Fibroblast of the aortic adventitia (primary cell): ENCODE results near the gene PDIA5. TPM values are rescaled to one million over a fixed set of nuclear protein-coding genes. Genes with fewer than 3 reads are reported as not detected.

Source experiments
- DNase-seq: peaks from one replicate; pipeline ENCODE4 v3.0.0-alpha.2; 2010; ENCODE audit warnings: low read depth
- H3K4me3 ChIP-seq: 2 replicates; pipeline ENCODE4 v1.5.1; 2011; ENCODE audit warnings: low read depth, mild to moderate bottlenecking, control low read depth, low read length, moderate library complexity
- total RNA-seq: library from RNA; depleted of rRNA; stranded (reverse); fragments of >200 nt; gene quantifications from 2 replicates; pipeline ENCODE4 v1.2.3, GENCODE V29; 2012; ENCODE audit warnings: low replicate concordance
- TF ChIP-seq, protein P1 (sequence below): IDR thresholded peaks from 2 replicates; pipeline ENCODE4 v1.5.1; 2011; ENCODE audit warnings: mild to moderate bottlenecking, low read length, control low read depth, inconsistent platforms; ENCODE audit not compliant: insufficient read depth

Gene PDIA5
- total RNA-seq, 1 donor: 59.1 TPM

DNA sequence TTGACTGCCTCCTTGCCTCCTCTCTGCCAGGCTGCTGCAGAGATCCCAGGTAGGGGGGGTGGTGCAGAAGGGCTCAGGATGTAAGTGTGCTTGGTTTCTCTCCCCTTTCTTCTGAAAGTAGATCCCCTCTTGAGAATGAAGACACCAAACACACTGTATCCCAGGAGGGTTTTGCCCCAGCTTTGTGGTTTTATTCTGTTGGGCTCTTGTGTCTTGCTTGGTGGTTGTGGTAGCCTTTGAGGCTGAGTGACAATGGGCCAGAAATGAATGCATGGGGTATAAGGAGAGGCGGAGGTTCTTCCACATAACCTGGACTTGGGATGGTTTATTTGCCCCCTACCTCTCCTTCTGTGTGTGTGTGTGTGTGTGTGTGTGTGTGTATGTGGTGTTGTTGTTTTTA is 5.7 kb downstream of the PDIA5 start:
- TF ChIP-seq, protein P1, sequence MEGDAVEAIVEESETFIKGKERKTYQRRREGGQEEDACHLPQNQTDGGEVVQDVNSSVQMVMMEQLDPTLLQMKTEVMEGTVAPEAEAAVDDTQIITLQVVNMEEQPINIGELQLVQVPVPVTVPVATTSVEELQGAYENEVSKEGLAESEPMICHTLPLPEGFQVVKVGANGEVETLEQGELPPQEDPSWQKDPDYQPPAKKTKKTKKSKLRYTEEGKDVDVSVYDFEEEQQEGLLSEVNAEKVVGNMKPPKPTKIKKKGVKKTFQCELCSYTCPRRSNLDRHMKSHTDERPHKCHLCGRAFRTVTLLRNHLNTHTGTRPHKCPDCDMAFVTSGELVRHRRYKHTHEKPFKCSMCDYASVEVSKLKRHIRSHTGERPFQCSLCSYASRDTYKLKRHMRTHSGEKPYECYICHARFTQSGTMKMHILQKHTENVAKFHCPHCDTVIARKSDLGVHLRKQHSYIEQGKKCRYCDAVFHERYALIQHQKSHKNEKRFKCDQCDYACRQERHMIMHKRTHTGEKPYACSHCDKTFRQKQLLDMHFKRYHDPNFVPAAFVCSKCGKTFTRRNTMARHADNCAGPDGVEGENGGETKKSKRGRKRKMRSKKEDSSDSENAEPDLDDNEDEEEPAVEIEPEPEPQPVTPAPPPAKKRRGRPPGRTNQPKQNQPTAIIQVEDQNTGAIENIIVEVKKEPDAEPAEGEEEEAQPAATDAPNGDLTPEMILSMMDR: no peak
- no peak overlapping the region for H3K4me3 ChIP-seq
- DNase-seq: no peak

DNA sequence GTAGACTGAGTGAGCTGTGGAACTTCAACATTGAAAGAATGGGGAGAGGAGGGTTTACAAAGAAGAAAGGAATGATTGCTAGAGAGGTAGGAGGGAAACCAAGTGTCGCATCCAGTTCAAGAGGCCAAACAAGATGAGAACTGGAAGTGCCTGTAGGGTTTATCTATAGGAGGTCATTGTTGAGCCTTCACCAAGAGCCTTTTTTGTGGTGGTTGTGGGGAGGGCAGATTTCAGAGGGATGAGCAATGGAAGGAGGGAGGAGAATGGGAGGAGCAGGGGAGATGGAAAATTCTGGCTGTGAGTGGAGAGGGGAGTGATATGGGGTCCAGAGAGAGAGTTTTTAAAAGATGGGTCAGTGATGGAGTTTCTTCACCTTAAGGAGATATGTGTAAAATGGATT is 8.5 kb downstream of the PDIA5 start:
- TF ChIP-seq, protein P1: no peak
- no peak overlapping the region for H3K4me3 ChIP-seq
- peak; percentile 24 for DNase-seq

DNA sequence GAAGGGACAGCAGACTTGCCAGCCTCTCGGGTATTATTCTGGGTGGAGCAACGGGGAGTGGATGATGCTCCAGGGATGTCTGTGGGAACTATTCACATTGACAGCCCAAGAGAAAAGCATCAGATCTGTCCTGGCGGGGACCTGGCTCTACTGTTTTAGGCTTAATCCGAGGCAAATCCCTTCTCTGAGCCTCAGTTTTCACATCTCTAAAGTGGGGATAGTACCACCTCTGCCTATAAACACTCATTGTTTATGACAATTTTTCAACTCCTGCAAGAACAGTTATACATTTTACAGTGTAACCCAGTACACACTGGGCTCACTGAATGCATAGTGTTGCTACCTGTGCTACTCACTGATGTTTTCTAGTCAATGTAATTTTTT is 9.3 kb downstream of the PDIA5 start:
- DNase-seq: no peak
- no peak overlapping the region for H3K4me3 ChIP-seq
- TF ChIP-seq, protein P1: no peak

DNA sequence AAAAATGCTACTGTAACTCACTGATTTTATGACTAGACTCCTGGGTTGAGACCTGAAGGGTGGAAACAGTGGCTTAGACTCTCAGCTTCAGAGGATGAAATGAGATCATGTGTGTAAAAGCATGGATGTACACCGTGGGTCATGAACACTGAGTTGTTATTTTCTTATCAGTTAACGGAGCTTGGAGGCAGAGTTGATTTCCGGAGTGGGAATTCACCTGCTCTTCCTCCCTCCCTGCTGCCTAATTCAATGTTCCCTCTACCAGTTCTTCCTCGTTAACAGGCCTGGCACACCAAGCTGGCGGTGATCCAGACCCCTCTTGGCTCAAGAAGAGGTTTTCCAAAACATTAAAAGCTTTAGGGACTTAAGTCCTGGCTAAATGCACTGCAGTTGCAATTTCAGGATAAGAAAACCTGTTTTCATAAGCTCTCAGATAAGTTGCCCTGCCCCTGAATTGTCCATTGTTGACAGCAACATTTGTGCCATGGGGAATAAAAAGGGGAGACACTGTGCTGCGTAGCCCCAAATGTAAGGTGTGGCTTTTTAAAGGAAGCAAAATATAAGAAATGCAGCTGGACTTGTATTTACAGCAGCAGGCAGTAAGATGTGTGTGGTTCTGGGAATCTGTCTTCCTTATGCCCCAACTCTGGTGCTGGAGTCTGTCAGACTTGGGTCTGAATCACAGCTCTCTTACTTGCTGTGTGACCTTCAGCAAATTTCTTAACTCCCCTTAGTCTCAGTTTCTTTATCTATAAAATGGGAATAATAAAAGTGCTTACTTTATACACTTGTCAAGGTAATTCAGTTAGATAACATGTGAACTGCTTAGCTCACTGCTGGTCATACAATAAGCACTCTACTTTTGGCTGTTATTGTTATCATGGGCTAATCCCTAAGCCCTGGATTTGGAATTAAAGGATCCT is 9.9 kb downstream of the PDIA5 start:
- TF ChIP-seq, protein P1: no peak
- DNase-seq: peak; percentile 62

DNA sequence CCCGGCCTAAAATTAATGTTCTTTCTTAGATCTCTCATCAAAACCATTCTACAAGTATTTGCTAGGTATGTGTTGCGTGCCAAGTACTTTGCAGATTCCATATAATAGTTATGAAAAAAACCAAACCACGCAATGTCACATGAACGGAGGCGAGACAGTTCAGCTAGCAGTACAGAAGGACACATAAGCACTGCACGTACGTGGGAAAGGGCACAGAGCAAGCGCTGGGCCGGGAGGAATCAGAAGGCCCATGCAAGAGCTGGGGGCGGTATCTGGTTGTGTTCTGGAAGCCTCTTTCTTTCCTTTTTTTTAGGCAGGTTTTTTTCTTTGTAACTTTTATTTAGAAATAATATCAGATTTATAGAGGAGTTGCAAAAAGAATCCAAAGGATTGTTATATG is 11.3 kb downstream of the PDIA5 start:
- no peak for DNase-seq
- no peak overlapping the region for H3K4me3 ChIP-seq
- TF ChIP-seq, protein P1: no peak

More for the DNA sequence above, 9.9 kb downstream of the PDIA5 start:
- H3K4me3 ChIP-seq: no peak overlapping the region

DNA sequence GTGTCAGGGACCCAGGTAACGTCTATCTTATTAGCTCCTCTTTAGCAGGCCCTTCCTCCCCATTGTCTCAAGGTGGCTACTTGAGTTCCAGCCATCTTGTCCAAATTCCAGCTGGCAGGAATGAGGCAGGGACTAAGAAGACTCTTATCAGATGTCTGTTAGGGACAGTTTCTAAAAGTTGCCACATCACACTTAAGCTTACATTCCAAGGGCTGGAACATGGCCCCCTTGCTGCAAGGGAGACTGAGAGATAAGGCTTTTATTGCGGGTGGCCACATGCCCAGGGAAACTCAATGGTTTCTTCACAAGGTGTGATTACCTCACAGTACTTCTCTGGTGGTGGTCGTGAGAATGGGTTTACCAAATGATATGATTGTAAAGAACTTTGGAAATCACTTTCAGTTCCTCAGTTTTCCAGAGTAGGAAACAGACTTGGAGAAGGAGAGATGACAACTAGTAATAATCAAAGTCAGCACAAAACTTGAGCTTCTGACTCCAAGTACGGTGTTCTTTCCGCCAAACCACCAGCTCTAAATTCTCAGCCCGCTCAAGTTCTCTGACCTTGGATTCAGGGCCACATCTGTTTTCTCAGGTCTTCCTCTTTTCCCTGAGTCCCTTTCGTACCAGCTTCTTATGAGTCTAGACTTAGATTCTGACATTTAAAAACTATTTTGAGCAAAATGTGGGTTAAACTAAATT is 14.2 kb downstream of the PDIA5 start:
- TF ChIP-seq, protein P1: no peak

More for the DNA sequence above, 14.2 kb downstream of the PDIA5 start:
- peak; percentile 41 for DNase-seq
- no peak overlapping the region for H3K4me3 ChIP-seq
